Neural cell (in vitro differentiated cells): ENCODE results near the gene CTNNA2. TPM values are rescaled to one million over a fixed set of nuclear protein-coding genes. Genes with fewer than 3 reads are reported as not detected.

Experiments used
- H2AFZ ChIP-seq: fragments of 200-600, 300-800 bp; sonication (generic), shearing (Covaris generic); 2 replicates; pipeline ENCODE4 v1.6.0; 2014; ENCODE audit warnings: low read depth, mild to moderate bottlenecking, antibody characterized with exemption, low read length, moderate library complexity
- H3F3A ChIP-seq: fragments of 200-600 bp; shearing (Covaris generic); 2 replicates; pipeline ENCODE4 v1.6.1; 2016; ENCODE audit warnings: mild to moderate bottlenecking, moderate library complexity, mixed read lengths, antibody characterized with exemption, low read length; ENCODE audit not compliant: insufficient read depth, poor library complexity, severe bottlenecking
- H3K27ac ChIP-seq: fragments of 200-600, 300-800 bp; sonication (generic), shearing (Covaris generic); 2 replicates; pipeline ENCODE4 v1.5.1; 2014; ENCODE audit warnings: mild to moderate bottlenecking, low read length, moderate library complexity
- H3K27me3 ChIP-seq: fragments of 300-800, 200-600 bp; sonication (generic), shearing (Covaris generic); 2 replicates; pipeline ENCODE4 v1.6.0; 2014; ENCODE audit warnings: mild to moderate bottlenecking, low read depth, low read length, moderate library complexity; ENCODE audit not compliant: insufficient read depth
- H3K36me3 ChIP-seq: fragments of 300-800, 200-600 bp; sonication (generic), shearing (Covaris generic); 2 replicates; pipeline ENCODE4 v1.5.1; 2014; ENCODE audit warnings: mild to moderate bottlenecking, antibody characterized with exemption, low read length, moderate library complexity; ENCODE audit not compliant: insufficient read depth
- H3K4me2 ChIP-seq: fragments of 300-800, 200-600 bp; sonication (generic), shearing (Covaris generic); 2 replicates; pipeline ENCODE4 v1.6.0; 2014; ENCODE audit warnings: mild to moderate bottlenecking, low read length
- H3K4me3 ChIP-seq: fragments of 300-800, 200-600 bp; sonication (generic), shearing (Covaris generic); 2 replicates; pipeline ENCODE4 v1.5.1; 2014; ENCODE audit warnings: mild to moderate bottlenecking, low read length, moderate library complexity
- H3K79me2 ChIP-seq: fragments of 200-600 bp; shearing (Covaris generic); replicated peaks from 2 replicates; pipeline ENCODE4 v1.6.0; 2014; ENCODE audit warnings: mild to moderate bottlenecking, low read length, moderate library complexity; ENCODE audit not compliant: insufficient read depth
- H3K9ac ChIP-seq: fragments of 300-800, 200-600 bp; sonication (generic), shearing (Covaris generic); 2 replicates; pipeline ENCODE4 v1.6.1; 2016; ENCODE audit warnings: mild to moderate bottlenecking, low read length, mixed read lengths
- H3K9me2 ChIP-seq: fragments of 200-600 bp; shearing (Covaris generic); 2 replicates; pipeline ENCODE4 v1.6.1; 2016; ENCODE audit warnings: mild to moderate bottlenecking, low read length, mixed read lengths; ENCODE audit not compliant: insufficient read depth
- H3K9me3 ChIP-seq: fragments of 200-600, 300-800 bp; sonication (generic), shearing (Covaris generic); 2 replicates; pipeline ENCODE4 v1.6.1; 2016; ENCODE audit warnings: mild to moderate bottlenecking, mixed run types, low read length, moderate library complexity, mixed read lengths
- H4K20me1 ChIP-seq: fragments of 200-600 bp; shearing (Covaris generic); 2 replicates; pipeline ENCODE4 v1.6.1; 2016; ENCODE audit warnings: mild to moderate bottlenecking, mixed run types; ENCODE audit not compliant: insufficient read depth
- CTCF ChIP-seq: fragments of 450-650 bp; IDR thresholded peaks from 2 replicates; pipeline ENCODE4 v1.5.1; 2014; ENCODE audit warnings: antibody characterized with exemption, mild to moderate bottlenecking, moderate library complexity; ENCODE audit not compliant: poor library complexity, severe bottlenecking
- EP300 ChIP-seq: fragments of 450-650 bp; conservative IDR thresholded peaks from 2 replicates; pipeline ENCODE4 v1.6.1; 2014; ENCODE audit warnings: antibody characterized with exemption, mild to moderate bottlenecking, moderate library complexity; ENCODE audit not compliant: poor library complexity, severe bottlenecking
- EZH2 ChIP-seq: fragments of 200-600, 300-800 bp; shearing (Covaris generic), sonication (generic); IDR thresholded peaks from 2 replicates; pipeline ENCODE4 v1.6.1; 2014; ENCODE audit warnings: antibody characterized with exemption, low read length, borderline replicate concordance, mild to moderate bottlenecking; ENCODE audit not compliant: insufficient read depth, poor library complexity, severe bottlenecking
- MXI1 ChIP-seq: fragments of 450-650 bp; conservative IDR thresholded peaks from 2 replicates; pipeline ENCODE4 v1.6.1; 2014; ENCODE audit warnings: antibody characterized with exemption, mild to moderate bottlenecking; ENCODE audit not compliant: poor library complexity, severe bottlenecking
- POLR2AphosphoS5 ChIP-seq: IDR thresholded peaks from 2 replicates; pipeline ENCODE4 v1.6.1; 2012
- RAD21 ChIP-seq: fragments of 450-650 bp; conservative IDR thresholded peaks from 2 replicates; pipeline ENCODE4 v1.6.1; 2014; ENCODE audit warnings: antibody characterized with exemption, mild to moderate bottlenecking, moderate library complexity
- REST ChIP-seq: IDR thresholded peaks from 2 replicates; pipeline ENCODE4 v1.6.1; 2012; ENCODE audit warnings: borderline replicate concordance
- SMC3 ChIP-seq: fragments of 450-650 bp; conservative IDR thresholded peaks from 2 replicates; pipeline ENCODE4 v1.6.1; 2014; ENCODE audit warnings: antibody characterized with exemption, mild to moderate bottlenecking, moderate library complexity; ENCODE audit not compliant: poor library complexity
- TAF1 ChIP-seq: IDR thresholded peaks from 2 replicates; pipeline ENCODE4 v1.6.1; 2012; ENCODE audit warnings: low read depth
- polyA plus RNA-seq: library from polyadenylated mRNA; depleted of rRNA; stranded (reverse); fragments of >200 nt; gene quantifications from 2 replicates; pipeline ENCODE4 v1.2.3, GENCODE V29; 2014

The CTNNA2 gene
- polyA plus RNA-seq, 1 donor from 2014 or later = 194 TPM

GRCh38 chr2:79952616-79953015, 439.8 kb downstream of the CTNNA2 start:
- Histone ChIP-seq H2AFZ (no peak overlapping the region), H3K4me3 (no peak overlapping the region), H3K9ac (no peak overlapping the region), H3F3A (no peaks in the 10 kb centered on the region), H3K27me3 (no peaks in the 10 kb centered on the region), H3K9me2 (no peaks in the 10 kb centered on the region), H3K79me2 (no peaks in the 10 kb centered on the region), H3K9me3 (no peaks in the 10 kb centered on the region), H4K20me1 (no peaks in the 10 kb centered on the region), H3K4me2 (no peak overlapping the region), H3K36me3 (peaks cover 4% of the 10 kb centered on the region), H3K27ac (no peak overlapping the region)
- no peak for TF ChIP-seq MXI1
- TF ChIP-seq CTCF = no peak
- TF ChIP-seq EZH2 = no peak
- TF ChIP-seq POLR2AphosphoS5 = no peak
- no peak for TF ChIP-seq TAF1
- no peak for TF ChIP-seq SMC3
- no peak for TF ChIP-seq EP300
- TF ChIP-seq REST = no peak
- no peak for TF ChIP-seq RAD21

GRCh38 chr2:79960035-79960434, 447.2 kb downstream of the CTNNA2 start:
- no peak overlapping the region for H3K27ac ChIP-seq
- H3K27me3 ChIP-seq = no peaks in the 10 kb centered on the region
- TF ChIP-seq CTCF (no peak), MXI1 (no peak), TAF1 (no peak), POLR2AphosphoS5 (no peak), RAD21 (no peak)
- no peaks in the 10 kb centered on the region for H3K9me2 ChIP-seq
- no peak overlapping the region for H3K4me2 ChIP-seq
- no peaks in the 10 kb centered on the region for H3K79me2 ChIP-seq
- no peaks in the 10 kb centered on the region for H3F3A ChIP-seq
- H3K4me3 ChIP-seq = no peak overlapping the region
- H4K20me1 ChIP-seq = no peaks in the 10 kb centered on the region
- no peak overlapping the region for H2AFZ ChIP-seq
- H3K9me3 ChIP-seq = no peaks in the 10 kb centered on the region
- H3K9ac ChIP-seq = no peak overlapping the region
- H3K36me3 ChIP-seq = no peaks in the 10 kb centered on the region
